AG08396 (cell line): Measurements from ENCODE around the gene FBXO2.

ENCODE experiments used
- DNase-seq: peaks from one replicate; pipeline ENCODE4 v3.0.0; 2012; ENCODE audit warnings: low spot score, mixed read lengths

FBXO2 gene, protein sequence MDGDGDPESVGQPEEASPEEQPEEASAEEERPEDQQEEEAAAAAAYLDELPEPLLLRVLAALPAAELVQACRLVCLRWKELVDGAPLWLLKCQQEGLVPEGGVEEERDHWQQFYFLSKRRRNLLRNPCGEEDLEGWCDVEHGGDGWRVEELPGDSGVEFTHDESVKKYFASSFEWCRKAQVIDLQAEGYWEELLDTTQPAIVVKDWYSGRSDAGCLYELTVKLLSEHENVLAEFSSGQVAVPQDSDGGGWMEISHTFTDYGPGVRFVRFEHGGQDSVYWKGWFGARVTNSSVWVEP

DNA sequence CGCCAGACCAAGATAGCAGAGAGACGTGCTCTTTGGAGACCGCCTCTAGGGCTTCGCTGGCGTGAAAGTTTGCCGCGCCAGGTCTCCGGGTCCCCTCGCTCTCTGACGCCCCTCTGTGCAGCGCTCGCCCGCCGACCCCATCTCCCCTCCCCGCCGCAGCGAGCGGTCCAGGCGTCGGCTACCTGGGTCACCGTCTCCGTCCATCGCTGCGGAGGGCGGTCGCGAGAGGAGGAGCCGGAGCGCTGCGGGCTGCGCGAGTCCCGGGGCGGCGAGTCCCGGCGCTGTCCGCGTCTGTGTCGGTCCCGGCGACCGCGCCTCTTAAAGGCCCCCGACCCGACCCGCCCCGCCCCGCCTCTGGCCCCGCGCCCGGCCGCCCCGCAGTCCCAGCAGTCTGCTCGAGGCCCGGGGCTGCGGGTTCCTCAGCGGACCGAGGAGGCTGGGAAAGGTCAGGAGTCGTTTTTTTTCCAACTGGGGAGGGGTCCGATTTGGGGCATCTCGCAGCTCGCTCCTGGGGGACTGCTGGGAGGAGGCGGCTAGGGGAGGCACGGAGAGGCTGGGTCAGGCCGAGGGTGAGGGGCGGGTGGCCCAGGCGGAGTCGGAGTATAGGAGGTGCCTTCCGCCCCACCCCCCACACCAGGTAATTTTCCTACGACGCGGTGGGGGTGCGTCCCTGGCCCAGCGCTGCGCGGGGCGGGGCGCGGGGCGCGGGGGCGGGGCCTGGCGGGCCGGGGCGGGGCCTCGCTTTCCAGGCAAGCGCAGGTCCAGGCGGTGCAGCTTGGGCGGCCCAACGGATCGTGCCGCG lies at the start of gene FBXO2, which contains the start of gene FBXO44:
FBXO2 (minus strand) TSS at position 293 of the 802 bp plus-strand sequence; CDS start at position 204, 89 bp downstream.
FBXO44 (plus strand) TSS at position 741 of the 802 bp plus-strand sequence. CDS start 959 bp downstream, outside the sequence.
- DNase-seq: peak; percentile 85

DNA sequence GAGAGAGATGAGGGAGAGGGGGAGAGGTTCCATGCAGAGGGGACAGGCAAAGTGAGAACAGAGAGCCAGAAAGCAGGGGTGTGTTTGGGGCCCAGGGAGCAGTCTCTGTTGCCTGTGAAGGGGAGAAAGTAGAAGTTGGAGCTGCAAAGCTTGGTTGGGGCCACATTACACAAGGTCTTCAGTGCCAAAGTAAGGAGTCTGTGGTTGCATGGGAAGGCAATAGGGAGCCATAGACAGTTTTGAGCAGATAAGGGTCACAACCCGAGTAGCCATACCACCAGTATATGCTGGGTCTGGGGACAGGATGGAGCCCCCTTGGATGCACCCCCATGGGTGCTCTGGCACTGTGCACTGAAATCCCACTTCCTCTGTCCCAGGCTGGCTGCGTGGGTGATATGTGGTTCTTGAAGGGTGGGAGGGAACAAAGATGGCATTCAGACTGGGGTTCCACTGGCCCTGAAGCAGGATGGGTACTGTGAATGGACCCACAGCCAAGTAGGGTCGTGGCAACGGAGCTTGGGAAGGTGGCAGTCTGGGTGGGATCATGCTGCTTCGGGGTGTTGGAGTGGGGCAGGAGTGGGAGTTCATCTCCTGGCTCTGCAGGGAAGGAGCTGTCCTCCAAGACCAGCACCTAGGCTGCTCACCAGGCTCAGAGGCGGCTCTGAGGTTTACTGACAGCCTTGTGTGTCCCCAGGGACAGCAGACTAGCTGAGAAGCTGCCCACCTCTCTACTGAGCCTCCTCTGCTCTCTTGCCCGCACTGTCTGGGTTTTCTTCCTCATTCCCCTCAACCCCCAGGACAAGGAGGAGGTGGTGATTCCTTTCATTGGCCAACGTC lies 49.3 kb upstream of the FBXO2 start:
- no peak for DNase-seq

DNA sequence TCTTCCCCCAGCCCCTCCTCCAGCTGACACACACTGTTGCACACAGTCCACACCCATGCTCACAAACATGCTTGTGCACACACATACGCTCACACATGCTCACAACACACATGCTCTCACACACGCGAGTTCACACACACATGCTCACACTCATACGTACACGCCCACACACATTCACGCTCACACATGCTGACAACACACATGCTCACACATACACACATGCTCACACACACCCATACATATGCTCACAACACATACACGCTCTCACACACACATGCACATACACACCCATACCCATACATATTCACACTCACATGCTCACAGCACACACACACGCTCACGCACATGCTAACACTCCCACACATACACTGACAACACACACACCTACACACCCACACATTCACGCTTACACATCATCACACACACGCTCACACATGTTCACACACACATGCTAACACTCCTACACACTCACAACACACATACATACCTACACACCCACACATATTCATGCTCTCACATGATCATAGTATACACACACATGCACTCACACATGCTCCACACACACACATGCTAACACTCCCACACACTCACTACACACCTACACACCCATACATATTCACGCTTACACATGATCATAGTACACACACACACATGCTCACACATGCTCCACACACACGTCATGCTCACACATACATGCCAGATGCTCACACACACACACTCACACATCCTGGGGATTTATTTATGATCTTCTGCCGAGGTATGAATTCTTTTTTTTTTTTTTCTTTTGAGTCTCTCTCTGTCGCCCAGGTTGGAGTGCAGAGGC lies 48.0 kb upstream of the FBXO2 start:
- DNase-seq: no peak

DNA sequence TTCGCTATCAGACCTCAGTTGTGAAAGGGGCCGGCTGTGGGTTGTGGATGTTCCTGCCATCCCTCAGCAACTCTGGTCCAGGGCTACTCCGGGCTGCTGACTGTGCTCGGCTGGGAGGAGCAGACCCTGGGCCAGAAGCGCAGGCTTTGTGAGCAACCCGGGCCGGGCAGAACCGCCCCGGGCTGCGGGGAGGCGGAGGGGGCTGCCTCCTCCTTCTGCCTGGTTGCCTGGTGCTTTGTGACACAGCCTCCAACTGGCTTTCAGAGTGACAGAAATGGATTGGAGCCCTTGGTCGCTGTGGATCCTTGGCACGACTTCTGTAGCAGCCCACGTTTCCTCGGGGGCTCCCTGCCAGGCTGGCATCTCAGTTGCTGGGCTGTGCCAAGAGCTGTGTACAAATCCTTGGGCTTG lies 47.3 kb upstream of the FBXO2 start:
- no peak for DNase-seq

DNA sequence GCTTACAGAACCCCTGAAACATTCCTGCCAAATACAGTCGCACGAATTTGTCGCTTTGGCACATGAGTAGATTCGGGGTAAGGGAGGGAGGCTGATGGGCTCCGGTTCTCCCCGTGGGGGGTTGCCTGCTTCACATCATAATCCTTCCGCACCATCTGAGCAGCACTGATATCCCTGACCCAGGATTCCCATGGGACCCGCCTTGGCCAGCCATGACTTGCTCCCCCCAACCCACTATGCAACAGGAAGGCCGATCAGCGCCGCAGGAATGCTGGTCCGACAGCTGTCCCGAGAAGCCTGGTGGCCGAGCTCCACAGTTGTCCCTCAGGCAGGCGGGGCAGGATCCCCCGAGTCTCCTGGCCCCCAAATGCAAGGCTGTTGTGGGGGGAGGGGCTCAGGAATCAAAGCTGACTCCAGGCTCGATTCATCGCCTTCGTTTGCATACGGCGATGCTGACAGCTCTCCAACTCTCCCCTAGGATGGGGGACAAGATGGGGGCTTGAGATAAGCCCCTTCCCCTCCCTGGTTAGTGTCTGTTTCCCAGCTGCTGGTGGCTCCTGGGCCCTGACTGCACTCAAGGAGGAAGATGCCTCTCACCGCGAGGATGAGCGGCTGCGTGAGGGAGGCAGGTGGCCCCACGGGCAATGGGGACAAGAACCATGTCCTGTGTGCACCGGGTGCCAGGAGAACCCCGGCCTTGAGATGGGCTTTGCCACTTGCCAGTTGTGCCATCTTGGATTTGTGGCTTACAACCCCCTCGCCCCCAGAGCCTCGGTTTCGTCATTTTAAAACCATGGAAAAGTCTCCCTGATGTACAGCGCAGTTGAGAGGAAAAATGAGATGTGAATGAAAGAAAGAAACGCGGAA lies 46.6 kb upstream of the FBXO2 start:
- no peak for DNase-seq

GRCh38 chr1:11697893-11698210 lies 43.6 kb upstream of the FBXO2 start:
- DNase-seq: no peak

GRCh38 chr1:11697188-11697892 lies 43.1 kb upstream of the FBXO2 start:
- DNase-seq: no peak

DNA sequence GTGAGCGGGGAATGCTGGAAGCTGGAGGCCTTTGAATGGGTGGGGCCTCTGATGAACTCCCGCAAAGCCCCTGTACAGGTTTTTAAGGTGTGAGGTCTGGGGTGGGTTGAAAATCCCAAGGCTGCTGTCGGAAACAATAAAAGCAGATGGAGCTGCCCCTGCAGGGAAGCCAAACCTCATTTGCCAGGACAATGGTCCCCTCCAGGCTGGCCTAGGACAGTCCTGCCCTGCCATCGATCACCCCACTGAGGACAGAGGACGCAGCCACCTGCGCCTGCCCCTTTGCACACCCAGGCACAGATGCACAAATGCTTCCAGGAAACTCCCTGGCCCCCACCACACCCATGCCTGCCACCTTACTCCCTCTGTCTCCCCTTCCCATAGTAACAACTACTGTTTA lies 41.6 kb upstream of the FBXO2 start:
- no peak for DNase-seq

DNA sequence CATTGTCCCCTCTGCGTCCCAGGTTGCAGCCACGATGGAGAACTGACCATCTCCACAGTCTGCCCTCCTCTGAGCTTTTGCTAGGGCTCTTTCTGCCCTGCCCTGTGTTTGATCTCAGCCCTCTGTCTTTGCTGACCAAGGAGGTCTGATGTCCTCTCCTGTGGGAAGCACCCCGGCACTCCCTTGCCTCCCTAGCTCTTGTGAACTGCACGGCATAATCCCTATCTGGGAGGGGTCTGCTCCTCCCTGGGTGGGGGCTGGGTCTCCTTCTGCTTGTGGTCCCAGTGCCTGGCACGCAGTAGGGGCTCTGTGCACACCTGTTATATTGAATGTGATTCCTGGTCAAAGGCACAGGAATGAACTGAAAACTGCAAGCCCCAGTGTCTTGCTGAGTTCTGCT lies 39.7 kb upstream of the FBXO2 start:
- no peak for DNase-seq

- peak; percentile 93 for DNase-seq
Observed at GRCh38 chr1:11693024-11693590, 38.9 kb upstream of the FBXO2 start.

GRCh38 chr1:11691928-11692711 lies 37.9 kb upstream of the FBXO2 start:
- DNase-seq: no peak

DNA sequence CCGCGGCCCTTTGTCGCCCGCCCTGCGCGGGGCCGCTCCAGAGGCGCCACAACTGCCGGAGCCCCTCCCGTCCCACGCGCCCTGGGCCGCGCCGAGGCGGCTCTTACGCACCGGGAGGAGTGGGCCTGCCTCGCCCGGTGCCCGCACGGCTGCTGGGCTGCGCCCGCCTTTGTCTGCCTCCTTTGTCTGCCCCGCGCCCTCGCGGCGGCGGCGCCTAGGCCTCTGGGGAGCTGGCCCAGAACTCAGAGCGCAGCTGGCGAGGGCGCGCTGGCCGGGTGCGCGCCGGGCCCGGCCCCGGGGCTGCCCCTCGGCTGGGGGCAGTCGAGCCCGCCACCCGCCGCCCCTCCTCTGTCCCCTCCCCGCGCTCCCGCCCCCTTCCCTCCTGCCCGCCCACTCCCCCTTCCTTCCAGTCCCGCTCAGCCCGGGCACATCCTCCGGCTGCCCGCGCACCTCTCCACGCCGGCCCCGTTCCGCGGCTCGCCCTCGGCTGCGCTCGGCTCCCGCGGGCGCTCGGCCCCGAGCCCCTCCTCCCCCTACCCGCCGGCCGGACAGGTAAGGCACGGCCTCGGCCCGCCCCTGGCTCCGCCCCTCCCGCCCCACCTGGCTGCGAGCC lies 37.2 kb upstream of the FBXO2 start, which contains the start of gene DRAXIN:
DRAXIN (plus strand) TSS at position 409 of the 613 bp plus-strand sequence. CDS start 14,549 bp downstream, outside the sequence.
- DNase-seq: no peak

DNA sequence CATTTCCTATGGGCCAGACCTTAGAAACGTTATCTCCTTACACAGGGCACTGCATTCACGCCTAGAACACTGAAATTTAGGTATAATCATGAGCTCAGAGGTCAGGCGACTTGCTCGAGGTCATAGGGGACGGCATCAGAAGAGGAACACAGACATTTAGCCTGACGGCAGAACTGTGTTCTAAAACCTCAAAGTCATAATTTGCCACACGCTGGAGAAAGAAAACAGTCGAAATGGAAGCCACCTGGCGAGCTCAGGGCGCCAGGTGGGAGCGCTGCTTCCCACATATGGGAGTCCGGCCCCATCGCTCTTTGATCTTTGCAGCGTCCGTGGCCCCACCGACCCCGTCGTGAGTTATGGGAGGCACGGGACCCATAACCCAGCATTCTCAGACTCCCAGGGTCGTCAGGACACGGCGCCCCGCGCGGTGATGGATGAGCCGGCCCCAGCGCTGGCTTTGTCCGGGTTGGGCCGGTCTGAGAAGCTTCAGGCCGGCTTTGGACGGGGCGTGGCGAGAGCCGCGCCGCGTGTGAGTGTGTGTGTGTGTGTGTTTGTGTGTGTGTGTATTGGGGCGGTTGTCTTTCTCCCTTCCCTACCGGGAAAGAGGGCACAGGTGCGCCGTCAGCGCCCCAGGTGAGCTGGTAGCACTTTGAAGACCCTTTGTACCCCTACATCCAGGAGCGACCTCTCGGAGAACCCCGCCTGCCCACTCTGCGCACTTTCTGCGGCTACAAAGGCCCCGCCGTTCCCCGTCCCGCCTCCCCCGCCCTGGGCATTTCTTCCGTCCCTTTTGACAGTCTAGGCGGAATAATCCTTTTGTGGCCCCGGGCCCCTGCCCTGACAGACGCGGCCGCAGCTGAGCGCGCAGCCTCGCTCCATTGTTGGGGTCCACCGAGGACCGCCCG lies 36.4 kb upstream of the FBXO2 start:
- DNase-seq: no peak

GRCh38 chr1:11688506-11688905 lies 34.3 kb upstream of the FBXO2 start:
- no peak for DNase-seq

DNA sequence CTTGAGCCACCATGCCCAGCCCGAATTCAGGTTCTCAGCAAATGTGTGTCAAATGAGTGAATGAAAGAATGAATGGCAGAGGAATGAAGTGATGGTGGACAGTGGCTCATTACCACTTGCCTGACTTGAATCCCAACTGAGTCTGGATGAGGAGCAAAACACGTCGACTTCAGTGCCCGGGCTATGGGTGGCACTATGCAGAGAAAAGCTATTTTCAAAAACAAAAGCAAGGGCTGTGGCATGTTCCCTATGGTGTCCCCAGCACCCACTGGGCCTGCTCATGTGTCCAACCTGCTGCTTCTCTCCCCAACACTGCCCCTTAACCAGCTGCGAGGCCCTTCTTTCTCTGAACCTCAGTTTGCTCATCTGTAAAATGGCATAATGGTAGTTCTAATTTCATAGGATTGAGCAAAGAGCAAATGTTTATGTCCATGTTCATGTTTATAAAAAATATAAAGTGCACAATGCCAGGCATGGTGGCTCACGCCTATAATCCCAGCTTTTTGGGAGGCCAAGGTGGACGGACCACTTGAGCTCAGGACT lies 31.1 kb upstream of the FBXO2 start:
- no peak for DNase-seq

DNA sequence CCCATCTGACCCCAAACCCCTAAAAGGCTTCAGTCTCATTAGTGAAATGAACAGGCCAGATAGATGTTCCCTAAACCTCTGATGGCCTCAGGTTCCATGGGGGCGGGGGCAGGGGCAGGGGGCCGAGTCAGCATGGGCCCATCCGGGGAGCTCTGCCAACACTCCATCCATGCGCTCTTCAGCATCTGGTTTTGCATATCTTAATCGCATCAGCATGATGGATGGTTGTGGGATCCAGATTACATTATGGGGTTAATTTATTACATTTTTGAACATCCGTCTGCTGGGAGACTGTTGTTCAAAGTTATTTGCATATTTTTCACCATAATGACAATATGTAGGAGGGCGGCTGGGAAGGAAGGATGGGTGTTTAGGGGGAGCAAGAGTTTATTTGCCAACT lies 29.8 kb upstream of the FBXO2 start:
- DNase-seq: no peak

GRCh38 chr1:11682799-11683198 lies 28.6 kb upstream of the FBXO2 start:
- DNase-seq: no peak
